HepG2 (cell line): ENCODE measurements around the gene SLC39A10. TPM values are rescaled to one million over a fixed set of nuclear protein-coding genes. Genes with fewer than 3 reads are reported as not detected.
A peak's percentile ranks its signal among the peaks of the same experiment; 100 is the strongest.

Experiments
- ATAC-seq: fragments of 200-7000 bp; cut with Tn5 transposase; 3 replicates; pipeline ENCODE4 v1.9.1; 2020; ENCODE audit warnings: mild to moderate bottlenecking, moderate library complexity
- BruUV-seq: library from RNA; stranded (reverse); fragments of 400-500 nt; replicated peaks from 2 replicates; lab custom pipeline; 2021; lab: Mats Ljungman, UMichigan
- CTCF ChIA-PET: fragments of 300-600 bp; formaldehyde crosslinking; extraction: SDS; loops from one replicate; lab custom pipeline; 2021; ENCODE audit warnings: low total read pairs, inconsistent platforms, low intra/inter-chr PET ratio; lab: Yijun Ruan, JAX
- POLR2A ChIA-PET: fragments of 350-600 bp; sonication (Branson Sonifier 250); formaldehyde crosslinking; loops from one replicate; lab custom pipeline; 2020; ENCODE audit warnings: antibody characterized with exemption, inconsistent platforms; lab: Yijun Ruan, JAX
- DNase-seq: peaks from one replicate; pipeline ENCODE4 v3.0.0-alpha.2; 2015; ENCODE audit warnings: low spot score
- FAIRE-seq: peaks from 3 replicates; lab custom pipeline; 2011; peaks lifted over from hg19 to GRCh38; lab: Jason Lieb, UNC
- H2AFZ ChIP-seq: one replicate; pipeline ENCODE4 v1.6.1; 2011; ENCODE audit warnings: low read length, inconsistent platforms
- H3K27ac ChIP-seq: fragments of 300-600 bp; 3 replicates; pipeline ENCODE4 v1.8.0; 2011; ENCODE audit warnings: mixed run types, mild to moderate bottlenecking, mixed read lengths, low read length, inconsistent platforms; ENCODE audit not compliant: insufficient read depth; ENCODE audit errors: extremely low read length
- H3K27me3 ChIP-seq, 2 experiments: fragments of 200-600 bp in 1 of 2; 2 replicates in 1 of 2; 3 replicates in 1 of 2; pipeline versions ENCODE4 v1.6.0 to v1.8.0; 2011; ENCODE audit warnings: low read length in 2 of 2, mild to moderate bottlenecking in 2 of 2, moderate library complexity in 2 of 2, inconsistent platforms in 1 of 2; ENCODE audit not compliant: insufficient read depth in 2 of 2, control insufficient read depth in 1 of 2
- H3K36me3 ChIP-seq, 2 experiments: fragments of 200-600 bp in 1 of 2; replicated peaks in 1 of 2; 2 replicates in 1 of 2; 3 replicates in 1 of 2; pipeline versions ENCODE4 v1.5.1 to v1.8.0; 2011; ENCODE audit warnings: low read length in 2 of 2, inconsistent platforms in 1 of 2; ENCODE audit not compliant: insufficient read depth in 2 of 2, control insufficient read depth in 1 of 2
- H3K4me1 ChIP-seq: 2 replicates; pipeline ENCODE4 v1.5.1; 2012; ENCODE audit warnings: low read length, inconsistent platforms; ENCODE audit not compliant: insufficient read depth
- H3K4me2 ChIP-seq: 2 replicates; pipeline ENCODE4 v1.6.0; 2011; ENCODE audit warnings: low read depth, low read length, inconsistent platforms
- H3K4me3 ChIP-seq, 3 experiments: fragments of 200-600 bp in 1 of 3; sonication (generic), shearing (Covaris generic) in 1 of 3; replicated peaks in 1 of 3; 2 replicates each; pipeline ENCODE4 v1.5.1; 2011 to 2016; ENCODE audit warnings: low read length in 3 of 3, inconsistent platforms in 2 of 3, low read depth in 2 of 3, mild to moderate bottlenecking in 2 of 3, control low read depth in 1 of 3, mixed read lengths in 1 of 3; ENCODE audit not compliant: insufficient read depth in 1 of 3
- H3K79me2 ChIP-seq: one replicate; pipeline ENCODE4 v1.6.1; 2011; ENCODE audit warnings: low read length, inconsistent platforms; ENCODE audit not compliant: insufficient read depth
- H3K9ac ChIP-seq: 2 replicates; pipeline ENCODE4 v1.6.0; 2011; ENCODE audit warnings: mild to moderate bottlenecking, low read depth, low read length, inconsistent platforms; ENCODE audit not compliant: insufficient read depth
- H3K9me3 ChIP-seq: 2 replicates; pipeline ENCODE4 v1.5.1; 2012; ENCODE audit warnings: mild to moderate bottlenecking, low read length
- H4K20me1 ChIP-seq: 2 replicates; pipeline ENCODE4 v1.6.0; 2011; ENCODE audit warnings: inconsistent platforms, mild to moderate bottlenecking, low read length, moderate library complexity; ENCODE audit not compliant: insufficient read depth
- ARNT ChIP-seq: fragments of 450-650 bp; IDR thresholded peaks from 2 replicates; pipeline ENCODE4 v1.6.1; 2017
- HIC2 ChIP-seq: sonication (generic); formaldehyde crosslinking; IDR thresholded peaks from 2 replicates; pipeline ENCODE4 v1.9.0; 2022; ENCODE audit warnings: low read depth, missing genetic modification reagents
- ISL2 ChIP-seq: sonication (generic); formaldehyde crosslinking; IDR thresholded peaks from 2 replicates; pipeline ENCODE4 v1.5.0; 2020; ENCODE audit warnings: missing genetic modification reagents
- MED13 ChIP-seq: sonication (generic); formaldehyde crosslinking; IDR thresholded peaks from 2 replicates; pipeline ENCODE4 v1.5.0; 2020; ENCODE audit warnings: missing genetic modification reagents
- SSRP1 ChIP-seq: IDR thresholded peaks from 2 replicates; pipeline ENCODE4 v1.6.1; 2016; ENCODE audit warnings: control low read depth
- TOE1 ChIP-seq: sonication (generic); formaldehyde crosslinking; IDR thresholded peaks from 2 replicates; pipeline ENCODE4 v1.4.0; 2020; ENCODE audit warnings: mild to moderate bottlenecking, missing genetic modification reagents
- ZBTB3 ChIP-seq: sonication (generic); formaldehyde crosslinking; IDR thresholded peaks from 2 replicates; pipeline ENCODE4 v1.4.0; 2020; ENCODE audit warnings: low read depth, mild to moderate bottlenecking, moderate library complexity, missing genetic modification reagents, borderline replicate concordance
- ZFAT ChIP-seq: sonication (generic); formaldehyde crosslinking; conservative IDR thresholded peaks from 2 replicates; pipeline ENCODE4 v1.8.1; 2023; ENCODE audit warnings: missing genetic modification reagents, inconsistent platforms
- ZNF431 ChIP-seq: sonication (generic); formaldehyde crosslinking; IDR thresholded peaks from 2 replicates; pipeline ENCODE4 v1.9.0; 2022; ENCODE audit warnings: missing genetic modification reagents, low read depth, mild to moderate bottlenecking, borderline replicate concordance
- ZNF484 ChIP-seq: sonication (generic); formaldehyde crosslinking; IDR thresholded peaks from 2 replicates; pipeline ENCODE4 v1.5.1; 2020; ENCODE audit warnings: mild to moderate bottlenecking, low read depth, missing genetic modification reagents, borderline replicate concordance
- ZNF496 ChIP-seq: sonication (generic); formaldehyde crosslinking; IDR thresholded peaks from 2 replicates; pipeline ENCODE4 v1.8.1; 2023; ENCODE audit warnings: mild to moderate bottlenecking, moderate library complexity, missing genetic modification reagents; ENCODE audit not compliant: insufficient replicate concordance
- whole genome bisulfite sequencing: methylation state at CpG from one replicate; pipeline ENCODE4 v1.1.6; 2017; ENCODE audit warnings: low lambda C conversion rate; 5-methylcytosine and 5-hydroxymethylcytosine counted together
- in situ Hi-C: cut with HindIII; loops from 2 replicates; pipeline ENCODE4 v1.10.0; 2017; ENCODE audit warnings: low pct_unique_long_range_greater_than_20kb; ENCODE audit not compliant: extremely low pct_ligation_motif_present
- intact Hi-C: fragments of 100-400 bp; cut with micrococcal nuclease; formaldehyde crosslinking; loops from one replicate; pipeline ENCODE4 v1.10.0; 2022; ENCODE audit not compliant: unreplicated experiment
- polyA plus RNA-seq, 8 experiments: library from polyadenylated mRNA; depleted of rRNA in 3 of 8; stranded (reverse) in 7 of 8; unstranded in 1 of 8; fragments of >200 nt; fragmentation: Illumina TruSeq in 4 of 8; extraction: Trizol in 4 of 8; gene quantifications; 2 replicates each; pipeline versions ENCODE4 v1.2.1 to v1.2.3, GENCODE V29; 2011 to 2016; ENCODE audit warnings: low read depth in 4 of 8, missing spikeins in 1 of 8, mixed read lengths in 1 of 8; ENCODE audit not compliant: insufficient read depth in 1 of 8
- total RNA-seq, 5 experiments: library from RNA; depleted of rRNA; stranded (reverse); fragments of >200 nt; fragmentation: Illumina TruSeq; extraction: Trizol; gene quantifications; 2 replicates each; pipeline ENCODE4 v1.2.3, GENCODE V29; 2016; ENCODE audit warnings: low read depth in 1 of 5
- TF ChIP-seq, protein P1 (sequence below): IDR thresholded peaks from 2 replicates; pipeline ENCODE4 v1.6.1; 2016

Gene SLC39A10
- total and polyA plus RNA-seq, 2 of the 13 experiments (the other 11 are each of a cell fraction or from before 2014, with no cell fraction given) = 13.2 to 21.0 TPM

DNA sequence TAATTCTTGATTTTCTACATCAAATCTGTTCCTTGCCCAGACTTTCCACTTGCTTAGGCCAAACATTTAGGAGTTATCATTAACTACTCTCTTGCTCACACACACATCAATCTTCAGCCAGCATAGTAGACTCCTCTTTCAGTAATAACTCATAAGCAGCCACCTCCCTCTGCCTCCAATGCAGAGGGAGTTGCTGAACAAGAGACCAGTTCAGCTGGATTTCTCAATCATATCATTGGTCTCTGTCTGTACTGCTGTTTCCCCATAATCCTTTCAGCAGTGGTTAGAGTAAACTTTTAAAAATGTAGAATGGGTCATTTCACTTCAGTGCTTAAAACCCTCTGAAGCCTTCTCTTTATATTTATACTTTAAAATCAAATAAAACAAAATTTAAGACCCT, 112.9 kb downstream of the SLC39A10 start (continued):
- TF ChIP-seq ZNF431 (CRISPR knock-in tag) = no peak
- TF ChIP-seq, all 625 proteins: peak for 0

GRCh38 chr2:195779491-195779890, 122.5 kb downstream of the SLC39A10 start:
- Histone ChIP-seq H3K79me2 (no peaks in the 10 kb centered on the region), H3K36me3 (no peaks in the 10 kb centered on the region), H3K4me2 (no peak overlapping the region), H3K4me3 (no peak overlapping the region), H3K27me3 (no peaks in the 10 kb centered on the region), H3K9ac (no peak overlapping the region), H3K27ac (no peak overlapping the region), H2AFZ (no peak overlapping the region), H3K4me1 (no peaks in the 10 kb centered on the region), H3K9me3 (no peaks in the 10 kb centered on the region), H4K20me1 (no peaks in the 10 kb centered on the region)
- no peak for DNase-seq
- POLR2A ChIA-PET = no interaction called here
- FAIRE-seq = no peak
- 0% methylated on average over 2 of the region's 2 CpGs for WGBS
- intact Hi-C loops = no loop called here
- TF ChIP-seq ZBTB3 (CRISPR knock-in tag) = no peak
- no peak for TF ChIP-seq SSRP1 (CRISPR knock-in tag)
- no peak for TF ChIP-seq ZNF484 (CRISPR knock-in tag)
- no peak for TF ChIP-seq ZFAT (CRISPR knock-in tag)
- no peak for TF ChIP-seq ZNF496 (CRISPR knock-in tag)
- TF ChIP-seq, protein P1, sequence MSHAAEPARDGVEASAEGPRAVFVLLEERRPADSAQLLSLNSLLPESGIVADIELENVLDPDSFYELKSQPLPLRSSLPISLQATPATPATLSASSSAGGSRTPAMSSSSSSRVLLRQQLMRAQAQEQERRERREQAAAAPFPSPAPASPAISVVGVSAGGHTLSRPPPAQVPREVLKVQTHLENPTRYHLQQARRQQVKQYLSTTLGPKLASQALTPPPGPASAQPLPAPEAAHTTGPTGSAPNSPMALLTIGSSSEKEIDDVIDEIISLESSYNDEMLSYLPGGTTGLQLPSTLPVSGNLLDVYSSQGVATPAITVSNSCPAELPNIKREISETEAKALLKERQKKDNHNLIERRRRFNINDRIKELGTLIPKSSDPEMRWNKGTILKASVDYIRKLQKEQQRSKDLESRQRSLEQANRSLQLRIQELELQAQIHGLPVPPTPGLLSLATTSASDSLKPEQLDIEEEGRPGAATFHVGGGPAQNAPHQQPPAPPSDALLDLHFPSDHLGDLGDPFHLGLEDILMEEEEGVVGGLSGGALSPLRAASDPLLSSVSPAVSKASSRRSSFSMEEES (CRISPR knock-in tag) = no peak
- no peak for TF ChIP-seq ARNT
- no peak for TF ChIP-seq MED13
- TF ChIP-seq ISL2 (CRISPR knock-in tag) = no peak
- TF ChIP-seq TOE1 = no peak
- TF ChIP-seq HIC2 (CRISPR knock-in tag) = no peak
- BruUV-seq = no TSS peak
- CTCF ChIA-PET = no interaction called here
- ATAC-seq = peak; percentile 69
- in situ Hi-C loops = no loop called here
